SK-N-SH treated with all-trans-retinoic acid at 6 μM for 48 hours (cell line): Measurements from ENCODE around the gene MYL3.

Experiments
- ATAC-seq: fragments of 200-7000 bp; cut with Tn5 transposase; 3 replicates; pipeline ENCODE4 v1.9.1; 2020; ENCODE audit warnings: mild to moderate bottlenecking, moderate library complexity
- ARNTL ChIP-seq: fragments of 450-650 bp; formaldehyde crosslinking; IDR thresholded peaks from 2 replicates; pipeline ENCODE4 v1.5.0; 2020; ENCODE audit warnings: low read depth, mild to moderate bottlenecking, moderate library complexity, borderline replicate concordance
- BACH2 ChIP-seq: fragments of 250-450 bp; sonication (Bioruptor Pico); IDR thresholded peaks from 2 replicates; pipeline ENCODE4 v1.9.0; 2021; ENCODE audit warnings: mild to moderate bottlenecking, borderline replicate concordance
- CSDC2 ChIP-seq: fragments of 250-450 bp; sonication (Bioruptor Pico); IDR thresholded peaks from 2 replicates; pipeline ENCODE4 v1.5.0; 2020; ENCODE audit warnings: mild to moderate bottlenecking, moderate library complexity
- ESRRG ChIP-seq: fragments of 250-450 bp; sonication (Bioruptor Pico); IDR thresholded peaks from 2 replicates; pipeline ENCODE4 v1.6.1; 2021; ENCODE audit warnings: mild to moderate bottlenecking
- GLIS3 ChIP-seq: fragments of 250-450 bp; sonication (Bioruptor Pico); IDR thresholded peaks from 2 replicates; pipeline ENCODE4 v1.5.0; 2020; ENCODE audit warnings: mild to moderate bottlenecking, moderate library complexity
- OSR1 ChIP-seq: fragments of 250-450 bp; sonication (Bioruptor Pico); IDR thresholded peaks from 2 replicates; pipeline ENCODE4 v1.8.0; 2022; ENCODE audit warnings: moderate library complexity, mild to moderate bottlenecking, inconsistent platforms
- POU6F1 ChIP-seq: fragments of 250-450 bp; sonication (Bioruptor Pico); IDR thresholded peaks from 2 replicates; pipeline ENCODE4 v1.8.0; 2021; ENCODE audit warnings: low read depth, mild to moderate bottlenecking, moderate library complexity, borderline replicate concordance
- PPARA ChIP-seq: fragments of 250-450 bp; sonication (Bioruptor Pico); IDR thresholded peaks from 2 replicates; pipeline ENCODE4 v1.5.0; 2020; ENCODE audit warnings: mild to moderate bottlenecking, borderline replicate concordance
- RARB ChIP-seq: fragments of 250-450 bp; sonication (Bioruptor Pico); IDR thresholded peaks from 2 replicates; pipeline ENCODE4 v1.8.0; 2021; ENCODE audit warnings: mild to moderate bottlenecking, moderate library complexity
- SNAI2 ChIP-seq: fragments of 250-450 bp; sonication (Bioruptor Pico); IDR thresholded peaks from 2 replicates; pipeline ENCODE4 v1.5.0; 2020; ENCODE audit warnings: mild to moderate bottlenecking, moderate library complexity
- TCF4 ChIP-seq: fragments of 250-450 bp; sonication (Bioruptor Pico); IDR thresholded peaks from 2 replicates; pipeline ENCODE4 v1.8.0; 2021; ENCODE audit warnings: mild to moderate bottlenecking, moderate library complexity, borderline replicate concordance
- TOX ChIP-seq: fragments of 250-450 bp; sonication (Bioruptor Pico); IDR thresholded peaks from 2 replicates; pipeline ENCODE4 v1.8.0; 2021; ENCODE audit warnings: mild to moderate bottlenecking, moderate library complexity, borderline replicate concordance
- TSHZ2 ChIP-seq: fragments of 250-450 bp; sonication (Bioruptor Pico); IDR thresholded peaks from 2 replicates; pipeline ENCODE4 v1.5.0; 2020; ENCODE audit warnings: mild to moderate bottlenecking, moderate library complexity
- ZC3H10 ChIP-seq: fragments of 250-450 bp; sonication (Bioruptor Pico); IDR thresholded peaks from 2 replicates; pipeline ENCODE4 v1.5.1; 2021; ENCODE audit warnings: mild to moderate bottlenecking, moderate library complexity
- ZFP30 ChIP-seq: fragments of 450-650 bp; formaldehyde crosslinking; IDR thresholded peaks from 2 replicates; pipeline ENCODE4 v1.5.0; 2022; ENCODE audit warnings: mild to moderate bottlenecking, moderate library complexity
- ZNF565 ChIP-seq: fragments of 450-650 bp; formaldehyde crosslinking; conservative IDR thresholded peaks from 2 replicates; pipeline ENCODE4 v1.5.0; 2020; ENCODE audit warnings: low read depth, mild to moderate bottlenecking, moderate library complexity
- ZNF70 ChIP-seq: fragments of 450-650 bp; formaldehyde crosslinking; IDR thresholded peaks from 2 replicates; pipeline ENCODE4 v1.5.0; 2020; ENCODE audit warnings: mild to moderate bottlenecking, moderate library complexity
- ZNF8 ChIP-seq: fragments of 450-650 bp; formaldehyde crosslinking; IDR thresholded peaks from 2 replicates; pipeline ENCODE4 v1.5.0; 2020; ENCODE audit warnings: mild to moderate bottlenecking, moderate library complexity
- TF ChIP-seq, protein P1 (sequence below): fragments of 250-450 bp; sonication (Bioruptor Pico); IDR thresholded peaks from 2 replicates; pipeline ENCODE4 v1.5.1; 2020; ENCODE audit warnings: low read depth, mild to moderate bottlenecking, moderate library complexity
- TF ChIP-seq, protein P2 (sequence below): fragments of 250-450 bp; sonication (Bioruptor Pico); IDR thresholded peaks from 2 replicates; pipeline ENCODE4 v1.8.0; 2020; ENCODE audit warnings: mild to moderate bottlenecking, moderate library complexity, borderline replicate concordance

MYL3 gene

DNA sequence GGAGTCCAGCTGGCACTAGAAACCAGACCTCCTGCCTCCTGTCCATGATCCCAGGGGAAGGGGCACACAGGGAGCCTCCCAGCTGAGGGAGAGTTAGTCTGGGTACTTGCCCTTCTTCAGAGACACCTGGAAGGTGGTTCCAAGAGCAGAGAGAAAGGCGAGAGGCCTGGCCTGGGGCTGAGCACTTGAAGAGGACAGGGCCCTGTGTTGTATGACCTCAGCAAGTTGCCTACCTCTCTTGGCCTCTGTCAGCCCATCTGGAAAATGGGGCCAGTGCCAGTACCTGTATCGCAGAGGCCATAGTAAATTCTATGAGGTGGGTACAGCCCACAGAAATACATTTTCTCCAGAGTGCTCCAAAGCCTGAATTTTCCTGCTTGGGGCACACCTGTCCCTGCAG lies 33.8 kb upstream of the MYL3 start:
- TF ChIP-seq PPARA (CRISPR knock-in tag) = no peak
- no peak for TF ChIP-seq ZNF565 (CRISPR knock-in tag)
- no peak for TF ChIP-seq OSR1
- TF ChIP-seq RARB = no peak
- TF ChIP-seq POU6F1 (CRISPR knock-in tag) = no peak
- no peak for TF ChIP-seq ZC3H10
- no peak for TF ChIP-seq ARNTL
- TF ChIP-seq, protein P1, sequence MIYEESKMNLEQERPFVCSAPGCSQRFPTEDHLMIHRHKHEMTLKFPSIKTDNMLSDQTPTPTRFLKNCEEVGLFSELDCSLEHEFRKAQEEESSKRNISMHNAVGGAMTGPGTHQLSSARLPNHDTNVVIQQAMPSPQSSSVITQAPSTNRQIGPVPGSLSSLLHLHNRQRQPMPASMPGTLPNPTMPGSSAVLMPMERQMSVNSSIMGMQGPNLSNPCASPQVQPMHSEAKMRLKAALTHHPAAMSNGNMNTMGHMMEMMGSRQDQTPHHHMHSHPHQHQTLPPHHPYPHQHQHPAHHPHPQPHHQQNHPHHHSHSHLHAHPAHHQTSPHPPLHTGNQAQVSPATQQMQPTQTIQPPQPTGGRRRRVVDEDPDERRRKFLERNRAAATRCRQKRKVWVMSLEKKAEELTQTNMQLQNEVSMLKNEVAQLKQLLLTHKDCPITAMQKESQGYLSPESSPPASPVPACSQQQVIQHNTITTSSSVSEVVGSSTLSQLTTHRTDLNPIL = no peak
- TF ChIP-seq TOX (CRISPR knock-in tag) = no peak
- no peak for ATAC-seq

DNA sequence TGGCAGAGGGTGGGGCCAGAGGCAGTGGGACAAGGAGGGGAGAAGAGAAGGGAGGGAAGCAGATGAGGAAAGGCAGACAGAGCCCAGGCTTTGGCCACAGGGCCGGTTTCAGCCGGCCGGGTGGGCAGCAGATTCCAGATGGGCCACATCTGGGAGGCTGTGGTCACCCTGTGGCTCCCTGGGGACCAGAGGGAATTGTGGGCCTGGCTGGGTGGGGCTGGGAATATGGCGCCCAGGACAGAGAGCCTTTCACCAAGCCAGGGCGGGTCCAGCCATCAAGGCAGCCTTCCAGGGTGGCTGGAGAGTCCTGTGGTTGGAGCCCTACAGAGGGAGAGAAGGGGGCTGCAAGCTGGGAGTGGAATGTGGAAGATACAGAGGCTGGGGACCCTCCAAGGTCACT lies 33.1 kb upstream of the MYL3 start:
- no peak for TF ChIP-seq BACH2 (CRISPR knock-in tag)
- TF ChIP-seq ESRRG (CRISPR knock-in tag) = no peak
- TF ChIP-seq, protein P2, sequence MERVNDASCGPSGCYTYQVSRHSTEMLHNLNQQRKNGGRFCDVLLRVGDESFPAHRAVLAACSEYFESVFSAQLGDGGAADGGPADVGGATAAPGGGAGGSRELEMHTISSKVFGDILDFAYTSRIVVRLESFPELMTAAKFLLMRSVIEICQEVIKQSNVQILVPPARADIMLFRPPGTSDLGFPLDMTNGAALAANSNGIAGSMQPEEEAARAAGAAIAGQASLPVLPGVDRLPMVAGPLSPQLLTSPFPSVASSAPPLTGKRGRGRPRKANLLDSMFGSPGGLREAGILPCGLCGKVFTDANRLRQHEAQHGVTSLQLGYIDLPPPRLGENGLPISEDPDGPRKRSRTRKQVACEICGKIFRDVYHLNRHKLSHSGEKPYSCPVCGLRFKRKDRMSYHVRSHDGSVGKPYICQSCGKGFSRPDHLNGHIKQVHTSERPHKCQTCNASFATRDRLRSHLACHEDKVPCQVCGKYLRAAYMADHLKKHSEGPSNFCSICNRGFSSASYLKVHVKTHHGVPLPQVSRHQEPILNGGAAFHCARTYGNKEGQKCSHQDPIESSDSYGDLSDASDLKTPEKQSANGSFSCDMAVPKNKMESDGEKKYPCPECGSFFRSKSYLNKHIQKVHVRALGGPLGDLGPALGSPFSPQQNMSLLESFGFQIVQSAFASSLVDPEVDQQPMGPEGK = no peak
- no peak for TF ChIP-seq ZNF8 (CRISPR knock-in tag)
- TF ChIP-seq OSR1 = no peak
- no peak for TF ChIP-seq ZNF70
- no peak for TF ChIP-seq CSDC2 (CRISPR knock-in tag)
- no peak for TF ChIP-seq TOX (CRISPR knock-in tag)
- no peak for TF ChIP-seq GLIS3 (CRISPR knock-in tag)
- no peak for TF ChIP-seq TSHZ2 (CRISPR knock-in tag)
- TF ChIP-seq, protein P1 = no peak
- no peak for TF ChIP-seq TCF4 (CRISPR knock-in tag)
- TF ChIP-seq ZC3H10 = no peak
- TF ChIP-seq PPARA (CRISPR knock-in tag) = no peak
- no peak for TF ChIP-seq ZNF565 (CRISPR knock-in tag)
- no peak for TF ChIP-seq ARNTL
- TF ChIP-seq POU6F1 (CRISPR knock-in tag) = no peak
- TF ChIP-seq SNAI2 (CRISPR knock-in tag) = no peak
- no peak for ATAC-seq

GRCh38 chr3:46895761-46896160 lies 32.5 kb upstream of the MYL3 start:
- ATAC-seq = no peak
- TF ChIP-seq, protein P2 = no peak
- no peak for TF ChIP-seq BACH2 (CRISPR knock-in tag)
- no peak for TF ChIP-seq ZNF8 (CRISPR knock-in tag)
- no peak for TF ChIP-seq ARNTL
- no peak for TF ChIP-seq TOX (CRISPR knock-in tag)
- TF ChIP-seq TSHZ2 (CRISPR knock-in tag) = no peak
- no peak for TF ChIP-seq TCF4 (CRISPR knock-in tag)
- no peak for TF ChIP-seq SNAI2 (CRISPR knock-in tag)
- TF ChIP-seq ZFP30 = no peak
- TF ChIP-seq, protein P1 = no peak
